Thoracic aorta endothelial cell (primary cell): Measurements from ENCODE around the gene KANK2. TPM values are rescaled to one million over a fixed set of nuclear protein-coding genes. Genes with fewer than 3 reads are reported as not detected.

Source experiments
- total RNA-seq: library from RNA; depleted of rRNA; stranded (reverse); fragments of >200 nt; gene quantifications from 2 replicates; pipeline ENCODE4 v1.2.3, GENCODE V29; 2012

Gene KANK2
- 53.1 and 70.1 TPM in 2 replicates for total RNA-seq

DNA sequence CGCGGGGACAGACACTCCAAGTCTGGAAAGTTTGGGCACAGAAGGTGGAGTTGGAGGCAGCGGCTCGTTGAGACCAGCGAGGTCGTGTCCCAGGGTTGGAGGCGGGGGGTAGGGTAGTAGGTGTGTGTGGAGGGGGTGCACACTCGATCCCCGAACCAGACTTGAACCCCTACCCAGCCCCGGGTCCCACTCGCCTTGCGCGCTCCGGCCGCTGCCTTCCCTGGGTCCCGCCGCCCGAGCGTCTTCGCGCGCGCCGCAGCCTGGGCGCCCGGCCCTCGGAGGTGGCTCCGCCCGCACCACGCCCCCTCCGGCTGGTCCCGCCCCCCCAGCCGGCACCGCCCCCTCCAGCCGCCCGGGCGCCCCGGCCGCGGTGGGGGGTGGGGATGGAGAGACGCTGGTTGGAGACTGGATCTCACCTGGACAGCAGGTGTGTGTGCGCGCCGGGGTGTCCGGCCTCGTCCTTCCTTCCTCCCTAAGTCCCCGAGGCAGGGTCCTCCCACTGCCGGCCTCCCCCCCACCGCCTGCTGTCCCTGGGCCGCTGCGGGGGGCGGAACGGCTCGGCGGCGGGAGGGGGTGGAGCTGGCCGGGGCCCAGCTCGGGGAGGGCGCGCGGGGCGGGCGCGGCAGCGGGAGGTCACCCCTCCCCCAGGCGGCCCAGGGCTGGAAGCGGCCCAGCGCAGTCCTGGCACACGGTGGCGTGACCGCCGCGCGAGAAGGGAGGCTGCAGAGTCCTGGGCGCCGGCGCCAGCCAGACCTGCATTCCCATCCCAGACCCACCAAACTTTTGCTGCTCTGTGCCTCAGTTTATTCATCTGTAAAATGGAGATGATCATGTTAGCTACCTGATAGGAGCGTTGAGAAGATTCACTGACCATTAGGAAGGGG lies at the start of gene KANK2:
Gene KANK2, minus strand, starts transcription at position 255 of the 884 bp plus-strand sequence. CDS start 3,034 bp downstream, outside the sequence.

DNA sequence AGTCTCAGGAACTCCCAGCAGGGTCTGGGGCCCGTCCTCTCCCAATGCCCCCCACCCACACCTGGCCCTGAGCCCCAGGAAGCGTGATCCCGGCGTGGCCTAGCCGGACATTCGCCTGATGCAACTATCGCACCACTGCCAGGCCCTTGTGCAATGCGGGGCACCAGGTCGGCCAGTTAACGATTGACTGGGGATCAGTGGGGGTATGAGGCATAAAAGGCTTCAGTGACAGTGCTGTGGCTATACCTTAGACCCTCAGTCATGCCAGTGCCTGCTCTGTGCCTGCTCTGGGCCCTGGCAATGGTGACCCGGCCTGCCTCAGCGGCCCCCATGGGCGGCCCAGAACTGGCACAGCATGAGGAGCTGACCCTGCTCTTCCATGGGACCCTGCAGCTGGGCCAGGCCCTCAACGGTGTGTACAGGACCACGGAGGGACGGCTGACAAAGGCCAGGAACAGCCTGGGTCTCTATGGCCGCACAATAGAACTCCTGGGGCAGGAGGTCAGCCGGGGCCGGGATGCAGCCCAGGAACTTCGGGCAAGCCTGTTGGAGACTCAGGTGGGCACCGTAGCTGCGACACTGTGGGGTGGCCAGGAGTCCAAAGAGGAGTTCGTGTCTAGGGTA lies 42.1 kb upstream of the KANK2 start, which contains the start of gene ANGPTL8:
Gene ANGPTL8, plus strand, starts transcription at position 243 of the 624 bp plus-strand sequence. Its CDS starts 19 bp downstream, at position 262.

DNA sequence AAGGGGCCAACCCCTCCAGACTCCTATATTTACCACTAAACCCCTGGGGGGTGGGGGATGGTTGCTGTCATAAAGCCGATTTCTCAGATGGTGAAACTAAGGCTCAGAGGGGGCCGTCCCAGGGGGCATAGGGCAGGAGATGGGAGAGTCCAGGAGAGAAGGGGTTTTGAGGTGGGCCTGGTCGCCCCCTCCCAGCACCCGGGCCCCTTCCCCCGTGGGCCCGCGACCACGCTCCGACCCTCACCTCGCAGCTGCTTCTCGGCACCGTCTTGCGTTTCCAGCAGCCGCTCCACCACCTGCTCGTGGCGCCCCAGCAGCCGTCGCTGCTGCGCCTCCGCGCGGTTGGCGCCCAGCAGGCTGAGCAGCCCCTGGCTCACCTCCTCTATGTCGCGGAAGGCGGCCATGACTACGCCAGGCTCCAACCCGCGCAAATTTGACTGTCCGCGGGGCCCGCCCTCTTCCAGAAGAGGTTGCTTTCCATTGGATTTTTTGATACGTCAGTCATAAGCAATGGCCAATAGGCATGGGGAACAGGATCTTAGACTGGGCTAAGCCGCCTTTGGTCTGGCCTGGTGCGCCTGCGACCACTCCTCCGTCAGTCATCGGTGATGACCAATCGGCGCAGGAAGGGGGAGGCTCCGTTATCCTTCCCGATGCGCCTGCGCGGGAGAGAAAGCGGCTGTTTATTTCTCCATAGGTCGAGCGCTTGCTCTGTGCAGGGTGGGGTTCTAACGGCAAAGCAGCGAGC lies 41.8 kb downstream of the KANK2 start, which contains the start of gene SPC24:
Gene SPC24, minus strand, starts transcription at position 410 of the 748 bp plus-strand sequence. Its CDS starts 6 bp downstream, at position 404.

Other genes with a start within 250 kb of the KANK2 start
- 110 and 118 TPM in 2 replicates for gene SMARCA4, start 236.5 kb downstream of the KANK2 start, total RNA-seq
- gene LDLR, start 108.1 kb downstream of the KANK2 start, total RNA-seq: 93.1 and 179 TPM in 2 replicates
- gene SPC24, start 41.8 kb downstream of the KANK2 start, total RNA-seq: 53.2 and 79.5 TPM in 2 replicates
- gene ANGPTL8, start 42.1 kb upstream of the KANK2 start, total RNA-seq: not detected in 2 replicates
- gene DOCK6, start 65.0 kb upstream of the KANK2 start, total RNA-seq: 113 and 160 TPM in 2 replicates
- not detected in 2 replicates for gene TSPAN16, start 98.6 kb upstream of the KANK2 start, total RNA-seq
- gene RAB3D, start 142.1 kb upstream of the KANK2 start, total RNA-seq: 44.4 and 51.0 TPM in 2 replicates
- 97.9 and 112 TPM in 2 replicates for gene TMEM205, start 148.7 kb upstream of the KANK2 start, total RNA-seq
- 7.6 and 9.6 TPM in 2 replicates for gene CCDC159, start 149.0 kb upstream of the KANK2 start, total RNA-seq
- gene PLPPR2, start 157.9 kb upstream of the KANK2 start, total RNA-seq: 10.0 and 11.3 TPM in 2 replicates
- 0.80 and 1.2 TPM in 2 replicates for gene SWSAP1, start 177.1 kb upstream of the KANK2 start, total RNA-seq
- 7.7 and 9.0 TPM in 2 replicates for gene EPOR, start 186.8 kb upstream of the KANK2 start, total RNA-seq
- gene RGL3, start 221.8 kb upstream of the KANK2 start, total RNA-seq: 2.9 and 3.9 TPM in 2 replicates
- 0.50 TPM in 1 of 2 replicates, not detected in the other for gene ODAD3, start 237.6 kb upstream of the KANK2 start, total RNA-seq
- gene PRKCSH, start 238.1 kb upstream of the KANK2 start, total RNA-seq: 120 and 121 TPM in 2 replicates